GM19463 (cell line): ENCODE measurements around the gene GRWD1.

Experiments used
- ATAC-seq: cut with Tn5 transposase; IDR thresholded peaks from one replicate; pipeline ENCODE4 v1.9.1; 2021; ENCODE audit warnings: mild to moderate bottlenecking, moderate library complexity; ENCODE audit not compliant: unreplicated experiment

Gene GRWD1

GRCh38 chr19:48493718-48494401 lies 48.1 kb downstream of the GRWD1 start:
- peak; percentile 18 for ATAC-seq

- no peak for ATAC-seq
These were observed 49.6 kb downstream of the GRWD1 start for GRCh38 chr19:48495396-48495795.

GRCh38 chr19:48496959-48497727 lies 51.4 kb downstream of the GRWD1 start:
- no peak for ATAC-seq

GRCh38 chr19:48497728-48498594 lies 52.2 kb downstream of the GRWD1 start:
- ATAC-seq: no peak

- no peak for ATAC-seq
These were observed 53.0 kb downstream of the GRWD1 start for GRCh38 chr19:48498595-48499311.

- no peak for ATAC-seq
These were observed 53.7 kb downstream of the GRWD1 start for GRCh38 chr19:48499316-48500090.

GRCh38 chr19:48500830-48501493 lies 55.2 kb downstream of the GRWD1 start:
- no peak for ATAC-seq

- ATAC-seq: no peak
These were observed 55.9 kb downstream of the GRWD1 start for GRCh38 chr19:48501494-48502349.

GRCh38 chr19:48502350-48503018 lies 56.7 kb downstream of the GRWD1 start:
- no peak for ATAC-seq

- no peak for ATAC-seq
These were observed 60.5 kb downstream of the GRWD1 start for GRCh38 chr19:48506138-48506733.
